ENCODE data around the gene MPDU1. TPM values are rescaled to one million over a fixed set of nuclear protein-coding genes. Genes with fewer than 3 reads are reported as not detected.

Gene MPDU1
- total and polyA plus RNA-seq, 10 of the 15 experiments (the other 5 are each of a cell fraction or from before 2014, with no cell fraction given): 3.6 to 138 (median 78.9) TPM

DNA sequence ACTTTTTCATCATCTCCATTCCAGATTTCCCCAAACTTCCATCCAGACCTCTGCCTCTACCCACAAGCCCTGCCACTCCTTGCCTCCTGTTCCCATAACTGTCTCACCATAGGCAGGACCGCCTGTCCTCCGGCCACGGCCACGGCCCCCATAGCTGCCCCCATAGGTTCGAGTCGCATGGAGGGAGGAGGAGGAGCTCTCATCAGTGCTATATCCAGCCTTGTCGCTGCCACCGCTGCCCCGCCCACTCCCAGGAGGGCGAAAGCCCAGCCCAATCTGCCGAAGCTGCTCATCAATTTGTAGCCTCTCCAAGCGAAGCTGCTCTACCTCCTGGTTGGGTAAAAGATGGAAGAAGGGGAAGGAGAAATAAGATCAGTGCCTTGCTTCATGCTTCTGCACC, 9.6 kb downstream of the MPDU1 start:
- in situ Hi-C loops (cut with MboI) (no loop called here), intact Hi-C loops (cut with micrococcal nuclease; ENCODE audit: unreplicated experiment) (no loop called here)
- POLR2A ChIA-PET: no interaction called here
- H3K36me3 ChIP-seq (ENCODE audit: control insufficient read depth in 2 of 2, insufficient read depth in 2 of 2, low read length in 1 of 2): peaks cover 23 to 29% of the 10 kb centered on the region in 2 experiments
- ATAC-seq (no peak), FAIRE-seq (no peak), DNase-seq (ENCODE audit: low read depth, low spot score) (no peak)
- H3K9ac ChIP-seq (ENCODE audit: control insufficient read depth, insufficient read depth, low read length): no peak overlapping the region
- H2AFZ ChIP-seq (ENCODE audit: control insufficient read depth, low read depth, low read length): no peak overlapping the region
- no peak overlapping the region for H3K4me3 ChIP-seq
- no TSS peak for BruUV-seq (replicated peaks)
- no peaks in the 10 kb centered on the region for H3K9me3 ChIP-seq (replicated peaks; ENCODE audit: control insufficient read depth, insufficient read depth, low read length)
- no peak overlapping the region for H3K27ac ChIP-seq (ENCODE audit: control insufficient read depth, insufficient read depth)
- CTCF ChIA-PET: interaction anchor here (1.6 to 2.4 kb wide), 2 partner anchors 10 to 94 kb away, joined by 3 to 5 read pairs; partner anchors contain the start of genes MPDU1, TP53 and WRAP53
- H4K20me1 ChIP-seq (ENCODE audit: control insufficient read depth, insufficient read depth): no peaks in the 10 kb centered on the region; the same call in 1 of the 2 replicates
- SMC1A ChIA-PET (ENCODE audit: uncharacterized antibody, unreplicated experiment): interaction anchor here (0.6 kb wide), 1 partner anchor 667 kb away, joined by 4 read pairs; no protein-coding TSS in a partner anchor
- no peaks in the 10 kb centered on the region for H3K4me1 ChIP-seq (ENCODE audit: control insufficient read depth, insufficient read depth, low read length)
- H3K79me2 ChIP-seq (ENCODE audit: control insufficient read depth, insufficient read depth, low read length): no peaks in the 10 kb centered on the region
- RAD21 ChIA-PET (ENCODE audit: unreplicated experiment): no interaction called here
- 89% methylated on average over 12 of the region's 12 CpGs for WGBS (ENCODE audit: insufficient coverage, insufficient replicate concordance, low lambda C conversion rate, missing lambda C conversion rate)
- no peaks in the 10 kb centered on the region for H3K27me3 ChIP-seq (replicated peaks in 1 of 2; ENCODE audit: control insufficient read depth in 2 of 2, insufficient read depth in 2 of 2, low read length in 1 of 2)
- H3K4me2 ChIP-seq (ENCODE audit: control insufficient read depth, insufficient read depth): no peak overlapping the region
- TF ChIP-seq USF2 (IDR thresholded peaks at IDR 0.05; ENCODE audit: borderline replicate concordance, low read depth, low read length) (no peak), BCL11A (IDR thresholded peaks at IDR 0.05; ENCODE audit: low read depth, low read length) (no peak), TARDBP (IDR thresholded peaks at IDR 0.05; ENCODE audit: borderline replicate concordance) (no peak), MTA3 (IDR thresholded peaks at IDR 0.05; ENCODE audit: borderline replicate concordance, low read length) (no peak), ZNF217 (IDR thresholded peaks at IDR 0.05) (no peak), IRF5 (IDR thresholded peaks at IDR 0.05; ENCODE audit: borderline replicate concordance) (no peak), REST (IDR thresholded peaks at IDR 0.05; ENCODE audit: low read depth, low read length) (no peak), ATF7 (IDR thresholded peaks at IDR 0.05; ENCODE audit: low read depth) (no peak), SMAD1 (IDR thresholded peaks at IDR 0.05; ENCODE audit: low read depth, partially characterized antibody) (no peak), PBX3 (IDR thresholded peaks at IDR 0.05; ENCODE audit: insufficient replicate concordance, low read depth, low read length) (no peak)
- TF ChIP-seq, protein P1, sequence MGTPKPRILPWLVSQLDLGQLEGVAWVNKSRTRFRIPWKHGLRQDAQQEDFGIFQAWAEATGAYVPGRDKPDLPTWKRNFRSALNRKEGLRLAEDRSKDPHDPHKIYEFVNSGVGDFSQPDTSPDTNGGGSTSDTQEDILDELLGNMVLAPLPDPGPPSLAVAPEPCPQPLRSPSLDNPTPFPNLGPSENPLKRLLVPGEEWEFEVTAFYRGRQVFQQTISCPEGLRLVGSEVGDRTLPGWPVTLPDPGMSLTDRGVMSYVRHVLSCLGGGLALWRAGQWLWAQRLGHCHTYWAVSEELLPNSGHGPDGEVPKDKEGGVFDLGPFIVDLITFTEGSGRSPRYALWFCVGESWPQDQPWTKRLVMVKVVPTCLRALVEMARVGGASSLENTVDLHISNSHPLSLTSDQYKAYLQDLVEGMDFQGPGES (IDR thresholded peaks at IDR 0.05): no peak

All from GM12878 (cell line).